SK-N-SH (cell line): Measurements from ENCODE around the gene FAM222B.

ENCODE experiments used
- CTCF ChIP-seq: fragments of 200-600 bp; sonication (generic); IDR thresholded peaks from 2 replicates; pipeline ENCODE4 v1.6.1; 2017; ENCODE audit warnings: antibody characterized with exemption, mild to moderate bottlenecking, moderate library complexity
- EZH2phosphoT487 ChIP-seq: fragments of 200-600 bp; sonication (generic); IDR thresholded peaks from 2 replicates; pipeline ENCODE4 v1.6.1; 2017; ENCODE audit warnings: low read depth, mixed run types, mild to moderate bottlenecking, antibody characterized with exemption, moderate library complexity, borderline replicate concordance
- FOSL2 ChIP-seq: IDR thresholded peaks from 2 replicates; pipeline ENCODE4 v1.4.0; 2012; ENCODE audit warnings: low read depth, mild to moderate bottlenecking, moderate library complexity, borderline replicate concordance
- GABPA ChIP-seq: IDR thresholded peaks from 2 replicates; pipeline ENCODE4 v1.4.0; 2012; ENCODE audit warnings: low read depth, mild to moderate bottlenecking
- MXI1 ChIP-seq: IDR thresholded peaks from 2 replicates; pipeline ENCODE4 v1.6.1; 2012; ENCODE audit warnings: mild to moderate bottlenecking, low read depth, low read length, improper control_type of control experiment
- POLR2AphosphoS5 ChIP-seq: IDR thresholded peaks from 2 replicates; pipeline ENCODE4 v1.6.1; 2012; ENCODE audit warnings: low read depth, low read length
- TAF1 ChIP-seq: IDR thresholded peaks from 2 replicates; pipeline ENCODE4 v1.6.1; 2012; ENCODE audit warnings: low read depth, mild to moderate bottlenecking, low read length, moderate library complexity, borderline replicate concordance
- TEAD4 ChIP-seq: IDR thresholded peaks from 2 replicates; pipeline ENCODE4 v1.4.0; 2012; ENCODE audit warnings: mild to moderate bottlenecking, borderline replicate concordance; ENCODE audit not compliant: insufficient read depth
- YY1 ChIP-seq: IDR thresholded peaks from 2 replicates; pipeline ENCODE4 v1.4.0; 2012; ENCODE audit warnings: low read depth, mild to moderate bottlenecking

GRCh38 chr17:28834420-28834819, 8.2 kb downstream of the FAM222B start:
- TF ChIP-seq YY1, result no peak
- TF ChIP-seq GABPA, result no peak
- TF ChIP-seq MXI1, result no peak
- no peak for TF ChIP-seq CTCF
- no peak for TF ChIP-seq FOSL2
- TF ChIP-seq POLR2AphosphoS5, result no peak
- TF ChIP-seq EZH2phosphoT487, result no peak
- no peak for TF ChIP-seq TAF1
- no peak for TF ChIP-seq TEAD4
